DLD1 (cell line): ENCODE measurements around the gene RDH13.
"Not testable (repeated sequence)": the region's sequence is repeated elsewhere in the genome, so short reads cannot be mapped to it uniquely, and the experiment has no call there.

Experiments
- in situ Hi-C: cut with HindIII; loops from 2 replicates; pipeline ENCODE4 v1.10.0; 2017; ENCODE audit warnings: low sequenced_read_pairs

Gene RDH13

DNA sequence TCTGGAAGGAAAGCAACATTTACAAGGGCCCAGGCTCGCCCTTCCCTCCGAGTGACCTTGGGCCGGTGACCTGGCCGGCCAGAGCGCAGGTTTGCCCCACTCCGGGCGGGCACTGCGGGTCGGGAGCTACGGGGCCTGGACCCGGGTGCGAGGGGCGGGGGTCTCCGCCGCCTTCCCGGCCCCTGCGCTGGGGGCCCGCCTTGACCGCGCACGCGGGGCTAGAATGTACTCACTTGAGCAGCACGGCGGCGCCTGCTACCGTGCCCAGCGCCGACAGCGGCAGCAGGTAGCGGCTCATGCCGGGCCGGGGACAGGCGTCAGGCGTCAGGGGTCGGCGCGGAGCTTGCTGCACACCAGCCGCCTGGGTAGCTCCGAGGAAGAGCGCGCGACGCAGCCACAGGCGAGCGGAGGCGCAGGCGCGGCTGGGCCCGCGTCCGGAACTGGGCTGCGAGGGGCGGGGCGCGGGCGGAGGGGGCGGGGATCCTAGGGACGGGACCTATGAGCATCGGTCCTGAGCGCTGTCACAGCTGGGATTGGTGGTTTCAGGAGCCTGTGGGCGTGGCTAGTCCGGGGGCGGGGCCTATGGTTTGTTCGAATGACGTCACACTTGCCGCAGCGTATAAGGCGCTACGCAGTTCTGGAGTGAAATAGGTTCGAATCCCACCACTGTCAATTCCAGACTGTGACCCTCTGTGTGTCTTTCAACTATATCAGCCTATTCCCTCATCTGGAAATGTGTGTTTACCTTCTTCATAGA lies at the start of gene RDH13:
TSS of gene RDH13 (minus strand) at position 414 of the 757 bp plus-strand sequence. CDS start at position 298, 116 bp downstream.
- in situ Hi-C loops = no loop called here

- in situ Hi-C loops = no loop called here
Observed at GRCh38 chr19:55112246-55112776, 49.4 kb upstream of the RDH13 start.

DNA sequence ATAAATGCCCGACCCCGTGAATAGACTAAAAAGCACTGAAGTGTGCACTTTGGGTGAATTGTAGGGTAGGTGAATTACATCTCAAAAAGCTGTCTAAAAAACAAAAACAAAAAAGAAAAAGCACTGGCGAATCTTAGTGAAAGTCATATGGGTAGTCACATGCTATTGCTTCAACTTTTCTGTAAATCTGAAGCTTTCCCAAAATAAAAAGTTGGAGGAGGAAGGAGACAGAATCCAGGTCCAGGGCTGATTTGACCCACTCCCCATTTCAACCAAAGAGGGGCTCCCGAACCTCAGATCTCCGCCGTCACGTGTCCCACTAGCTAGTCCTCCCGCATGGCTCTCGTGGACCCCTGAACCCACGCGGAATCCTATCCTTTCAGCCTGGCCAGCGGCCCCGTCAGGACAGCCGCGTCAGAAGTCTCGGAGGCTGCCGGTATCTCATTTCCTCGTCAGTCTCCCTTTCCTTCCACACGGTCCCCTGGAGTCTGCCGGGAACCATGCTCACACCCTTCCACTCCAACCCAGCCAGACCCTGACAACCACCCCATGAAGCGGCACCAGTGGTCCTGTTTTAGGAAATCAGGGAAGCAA lies 48.4 kb upstream of the RDH13 start:
- in situ Hi-C loops = no loop called here

GRCh38 chr19:55109527-55110291 lies 46.8 kb upstream of the RDH13 start:
- in situ Hi-C loops = no loop called here

DNA sequence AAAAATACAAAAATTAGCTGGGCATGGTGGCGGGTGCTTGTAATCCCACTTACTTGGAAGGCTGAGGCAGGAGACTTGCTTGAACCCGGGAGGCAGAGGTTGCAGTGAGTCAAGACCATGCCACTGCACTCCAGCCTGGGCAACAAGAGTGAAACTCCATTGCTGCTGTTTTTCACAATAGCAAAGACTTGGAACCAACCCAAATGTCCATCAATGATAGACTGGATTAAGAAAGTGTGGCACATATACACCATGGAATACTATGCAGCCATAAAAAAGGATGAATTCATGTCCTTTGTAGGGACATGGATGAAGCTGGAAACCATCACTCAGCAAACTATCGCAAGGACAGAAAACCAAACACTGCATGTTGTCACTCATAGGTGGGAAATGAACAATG lies 44.3 kb upstream of the RDH13 start:
- in situ Hi-C loops = not testable (repeated sequence)

GRCh38 chr19:55106591-55106990 lies 43.6 kb upstream of the RDH13 start:
- in situ Hi-C loops = no loop called here

DNA sequence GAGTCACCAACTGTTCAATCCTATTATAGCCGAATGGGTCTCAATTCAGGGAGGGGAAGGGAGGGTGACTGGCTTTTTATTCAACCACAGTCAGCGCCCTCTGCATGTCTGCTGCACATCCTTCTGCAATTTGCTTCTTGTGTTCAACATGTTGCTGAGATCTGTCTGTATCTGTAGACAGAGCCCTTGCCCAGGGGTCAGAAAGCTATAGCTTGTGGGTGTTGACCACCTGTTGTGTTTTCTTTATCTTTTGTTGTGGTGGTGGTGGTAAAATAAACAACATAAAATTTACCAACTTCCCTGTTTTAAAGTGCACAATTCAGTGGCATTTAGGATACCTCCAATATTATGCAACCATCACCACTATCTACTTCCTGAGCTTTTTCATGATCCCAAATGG lies 42.3 kb upstream of the RDH13 start:
- in situ Hi-C loops = no loop called here

GRCh38 chr19:55103190-55103589 lies 40.2 kb upstream of the RDH13 start:
- in situ Hi-C loops = no loop called here

DNA sequence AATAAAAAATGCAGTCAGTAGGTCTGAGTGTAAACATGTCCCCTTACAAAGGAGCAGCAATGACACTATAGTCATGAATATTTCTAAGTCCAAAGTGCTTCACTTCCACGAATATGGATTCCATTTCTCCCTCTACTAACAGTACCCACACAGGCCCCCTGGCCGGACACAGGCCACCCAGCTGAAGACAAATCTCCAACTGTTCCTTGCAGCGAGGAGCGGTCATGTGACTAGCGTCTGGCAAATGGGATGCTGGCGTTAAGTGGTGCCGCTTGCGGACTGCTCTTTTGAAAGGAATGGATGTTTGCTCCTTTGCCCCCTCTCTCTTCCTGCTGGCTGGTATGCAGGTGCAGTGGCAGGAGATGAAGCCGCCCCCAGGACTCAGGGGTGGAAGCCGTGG lies 38.3 kb upstream of the RDH13 start:
- in situ Hi-C loops = no loop called here

GRCh38 chr19:55099557-55100506 lies 36.9 kb upstream of the RDH13 start:
- in situ Hi-C loops = no loop called here

GRCh38 chr19:55098716-55099556 lies 36.0 kb upstream of the RDH13 start:
- in situ Hi-C loops = no loop called here

DNA sequence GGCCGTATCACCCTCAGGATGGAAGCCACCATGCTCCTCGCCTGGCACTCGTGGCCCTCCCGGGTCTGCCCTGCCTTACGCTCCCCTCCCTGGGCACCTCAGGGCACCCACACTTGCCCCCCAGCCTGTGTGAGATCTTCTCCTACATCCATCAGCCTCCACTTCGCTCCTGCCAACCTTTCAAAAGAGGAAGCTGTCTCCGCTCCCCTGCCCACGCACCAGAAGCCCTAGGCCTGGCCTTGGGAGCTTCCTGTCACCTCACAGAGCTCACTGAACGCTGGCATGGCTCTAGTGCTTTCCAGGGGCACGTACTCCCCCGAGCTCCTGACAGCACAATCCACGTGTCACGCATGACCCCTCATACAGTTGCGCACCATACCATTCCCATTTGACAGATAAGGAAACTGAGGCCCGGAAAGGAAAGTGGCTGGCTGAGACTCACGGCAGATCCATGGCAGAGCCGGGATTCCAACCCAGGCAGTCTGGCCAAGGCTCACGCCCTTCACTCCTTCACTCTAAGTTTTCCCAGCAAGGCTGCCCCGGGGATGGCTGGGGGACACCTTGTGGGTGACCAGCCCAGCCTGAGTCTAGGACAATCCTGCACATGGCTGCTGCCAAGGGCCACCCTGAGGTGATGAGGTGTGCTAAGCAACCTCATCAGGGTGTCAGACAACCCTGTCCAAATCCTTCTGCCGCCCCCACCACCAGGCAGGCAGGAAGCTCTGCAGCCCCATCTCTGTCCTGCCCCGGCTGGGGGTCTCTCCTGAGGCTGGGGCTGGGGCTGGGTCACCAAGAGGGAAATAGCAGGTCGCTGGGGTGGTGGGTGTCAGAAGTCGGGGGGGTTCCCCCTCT lies 35.1 kb upstream of the RDH13 start:
- in situ Hi-C loops = no loop called here

GRCh38 chr19:55096061-55096701 lies 33.2 kb upstream of the RDH13 start:
- in situ Hi-C loops = no loop called here

DNA sequence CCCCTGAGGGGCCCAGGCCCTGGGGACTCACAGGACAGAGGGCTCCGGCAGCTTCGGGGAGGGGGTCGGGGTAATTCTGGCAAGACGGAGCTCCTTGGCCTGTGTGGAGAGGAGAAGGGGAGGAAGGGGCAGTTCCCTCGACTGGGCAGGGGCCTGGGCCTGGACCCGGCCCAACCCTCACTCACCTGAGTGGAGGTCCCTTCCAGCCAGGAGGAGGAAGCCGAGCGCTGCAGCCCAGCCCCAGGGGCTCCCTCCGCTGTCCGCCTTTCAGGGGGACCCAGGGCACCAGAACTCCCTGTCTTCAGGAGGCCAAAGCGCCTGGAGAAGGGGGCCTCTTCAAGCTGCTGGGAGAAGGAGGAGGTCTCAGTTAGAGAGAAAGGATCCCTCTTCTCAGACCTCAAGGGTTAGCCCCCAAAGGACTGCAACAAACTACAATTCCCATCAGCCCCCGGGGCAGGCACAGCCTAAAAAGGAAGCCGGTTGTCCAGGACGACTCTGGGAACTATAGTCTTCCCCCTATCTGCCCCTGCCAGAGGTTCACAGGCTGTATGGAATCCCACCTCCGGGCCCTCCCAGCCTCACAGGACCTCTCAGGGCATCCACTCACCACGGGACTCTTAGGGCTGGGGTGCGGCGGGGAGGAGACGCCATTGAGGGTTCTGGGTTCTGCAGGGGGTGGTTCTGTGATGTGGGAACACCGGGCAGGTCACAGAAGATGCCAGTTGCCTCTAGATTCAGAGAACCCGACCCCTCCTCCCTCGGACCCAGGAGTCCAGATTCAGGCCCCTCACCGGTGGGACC lies 32.5 kb upstream of the RDH13 start:
- in situ Hi-C loops = no loop called here

DNA sequence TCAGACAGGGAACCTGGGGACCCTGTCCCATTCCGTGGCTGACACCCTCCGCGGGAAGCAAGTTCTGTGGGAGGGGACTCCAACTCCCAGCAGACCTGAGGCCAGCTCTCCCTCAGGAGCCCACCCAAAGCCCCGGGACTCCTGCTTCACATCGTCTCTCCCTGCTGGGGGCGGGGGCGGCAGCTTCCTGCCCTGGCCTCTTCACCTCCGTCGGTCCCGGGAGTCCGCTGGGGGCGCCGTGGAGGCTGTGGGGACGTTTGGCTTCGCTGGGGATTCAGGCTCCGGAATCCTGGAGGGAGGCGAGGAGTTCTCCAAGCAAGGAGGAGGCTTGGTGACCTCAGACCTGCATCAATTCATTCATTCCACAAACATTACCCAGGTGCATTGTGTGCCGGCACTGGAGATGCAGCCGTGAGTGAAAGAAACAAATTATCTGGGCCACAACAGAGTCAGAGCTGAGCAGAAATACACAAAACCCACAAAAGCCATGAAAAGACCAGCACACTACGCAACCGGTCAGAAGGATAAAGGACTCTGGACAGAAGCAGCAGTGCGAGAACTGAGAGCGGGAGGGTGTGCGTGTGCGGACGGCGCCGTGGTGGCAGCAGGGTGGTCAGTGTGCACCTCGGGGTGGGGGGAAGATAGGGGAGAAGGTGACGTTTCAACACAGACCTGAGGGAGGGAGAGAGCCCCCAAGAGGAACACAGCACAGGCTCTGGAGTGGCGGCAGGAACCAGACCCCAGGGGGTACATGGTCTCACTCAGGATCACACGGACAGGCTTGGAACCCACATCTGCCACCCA lies 31.7 kb upstream of the RDH13 start:
- in situ Hi-C loops = no loop called here

GRCh38 chr19:55092423-55093318 lies 29.7 kb upstream of the RDH13 start:
- in situ Hi-C loops = no loop called here
